GM19455 (cell line): ENCODE data around the gene TRIM44.
"Not testable (repeated sequence)": the region's sequence is repeated elsewhere in the genome, so short reads cannot be mapped to it uniquely, and the experiment has no call there.

Experiments
- ATAC-seq: cut with Tn5 transposase; IDR thresholded peaks from one replicate; pipeline ENCODE4 v1.9.1; 2021; ENCODE audit not compliant: unreplicated experiment

Gene TRIM44

DNA sequence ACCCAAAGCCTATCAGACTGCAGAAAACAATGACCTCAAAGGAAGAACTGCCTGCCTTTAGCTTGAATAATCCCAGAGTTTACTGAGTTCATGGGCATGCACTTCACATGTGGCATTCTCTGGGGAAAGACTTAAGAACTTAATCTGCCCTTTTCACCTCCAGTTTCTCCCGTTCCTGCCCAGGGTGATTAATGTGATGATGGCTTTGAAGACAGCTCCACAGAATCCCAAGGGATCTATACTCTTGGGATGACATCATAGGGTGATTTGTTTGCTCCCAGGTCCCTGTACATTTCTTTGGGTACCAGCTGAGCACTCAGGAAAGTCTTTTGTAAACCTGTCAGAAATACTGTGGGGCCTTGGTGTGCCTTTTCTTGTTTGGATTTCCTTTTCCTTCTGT is 30.3 kb upstream of the TRIM44 start:
- ATAC-seq: no peak

GRCh38 chr11:35633827-35634423 is 28.6 kb upstream of the TRIM44 start:
- ATAC-seq: no peak

- no peak for ATAC-seq
These were observed 26.6 kb upstream of the TRIM44 start for GRCh38 chr11:35635933-35636332.

- ATAC-seq: no peak
These were observed 22.9 kb upstream of the TRIM44 start for GRCh38 chr11:35639591-35640179.

- ATAC-seq: no peak
These were observed 21.2 kb upstream of the TRIM44 start for GRCh38 chr11:35641171-35641897.

GRCh38 chr11:35641964-35642363 is 20.6 kb upstream of the TRIM44 start:
- ATAC-seq: no peak

- ATAC-seq: no peak
These were observed 15.0 kb upstream of the TRIM44 start for GRCh38 chr11:35647421-35648093.

GRCh38 chr11:35650006-35650405 is 12.6 kb upstream of the TRIM44 start:
- ATAC-seq: no peak

DNA sequence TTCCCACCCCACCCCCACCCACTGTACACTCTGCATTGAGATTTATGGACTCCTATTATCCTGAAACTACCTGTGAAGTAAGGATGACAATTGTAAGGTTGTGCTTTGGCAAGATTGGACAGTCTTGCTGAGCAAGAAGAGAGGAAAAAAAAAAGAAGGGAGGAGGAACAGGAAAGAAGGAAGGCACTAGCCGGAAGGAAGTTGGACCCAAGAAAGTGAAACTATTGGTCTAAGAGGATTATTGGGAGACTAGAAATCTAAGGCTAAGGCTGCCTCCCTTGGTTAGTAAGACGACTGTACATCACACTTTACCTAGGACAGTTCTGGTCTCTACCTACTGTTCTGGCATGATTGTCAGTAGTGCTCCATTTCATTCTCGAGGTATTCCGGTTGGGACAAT is 12.1 kb upstream of the TRIM44 start:
- no peak for ATAC-seq

- ATAC-seq: no peak
These were observed 11.3 kb upstream of the TRIM44 start for GRCh38 chr11:35651263-35651662.

- ATAC-seq: not testable (repeated sequence)
These were observed 9.8 kb upstream of the TRIM44 start for GRCh38 chr11:35652786-35653185.

DNA sequence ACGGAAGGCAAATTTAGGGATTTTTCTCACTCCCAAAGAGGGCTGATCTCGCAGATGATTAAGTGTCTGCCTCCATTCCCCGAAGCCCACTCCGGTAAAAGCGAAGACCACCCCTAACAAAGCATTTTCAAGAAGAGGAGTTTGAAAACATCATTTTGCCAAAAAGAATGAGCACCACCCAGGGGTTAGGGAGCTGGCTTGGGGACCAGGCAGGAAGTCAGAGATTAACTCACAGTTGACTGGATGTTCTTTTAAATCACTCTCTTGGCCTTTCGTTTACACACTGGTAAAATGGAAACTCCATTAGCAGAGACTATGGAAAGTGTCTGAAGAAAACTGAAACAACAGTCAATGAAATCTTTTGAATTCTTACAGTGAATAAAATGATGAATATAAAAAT is 7.9 kb upstream of the TRIM44 start:
- ATAC-seq: no peak

DNA sequence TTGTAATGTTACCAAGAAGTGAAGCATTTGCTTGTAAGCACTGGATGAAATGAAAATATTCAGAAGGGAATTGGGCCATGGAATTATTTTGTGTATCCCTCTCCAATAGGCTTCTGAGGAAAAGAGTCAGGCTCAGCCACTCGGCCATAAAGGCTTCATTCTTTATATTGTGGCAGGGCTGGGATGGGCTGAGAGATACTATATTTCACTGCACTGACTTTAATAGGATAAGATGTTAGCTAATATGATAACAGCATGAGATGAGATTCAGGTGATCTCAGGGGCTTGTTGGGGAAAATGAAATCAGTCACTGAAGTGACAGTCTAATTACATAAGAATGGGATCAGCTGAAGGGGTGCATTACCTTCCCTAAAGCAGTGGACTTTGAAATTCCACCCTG is 7.3 kb upstream of the TRIM44 start:
- ATAC-seq: no peak

GRCh38 chr11:35655856-35656255 is 6.7 kb upstream of the TRIM44 start:
- no peak for ATAC-seq

DNA sequence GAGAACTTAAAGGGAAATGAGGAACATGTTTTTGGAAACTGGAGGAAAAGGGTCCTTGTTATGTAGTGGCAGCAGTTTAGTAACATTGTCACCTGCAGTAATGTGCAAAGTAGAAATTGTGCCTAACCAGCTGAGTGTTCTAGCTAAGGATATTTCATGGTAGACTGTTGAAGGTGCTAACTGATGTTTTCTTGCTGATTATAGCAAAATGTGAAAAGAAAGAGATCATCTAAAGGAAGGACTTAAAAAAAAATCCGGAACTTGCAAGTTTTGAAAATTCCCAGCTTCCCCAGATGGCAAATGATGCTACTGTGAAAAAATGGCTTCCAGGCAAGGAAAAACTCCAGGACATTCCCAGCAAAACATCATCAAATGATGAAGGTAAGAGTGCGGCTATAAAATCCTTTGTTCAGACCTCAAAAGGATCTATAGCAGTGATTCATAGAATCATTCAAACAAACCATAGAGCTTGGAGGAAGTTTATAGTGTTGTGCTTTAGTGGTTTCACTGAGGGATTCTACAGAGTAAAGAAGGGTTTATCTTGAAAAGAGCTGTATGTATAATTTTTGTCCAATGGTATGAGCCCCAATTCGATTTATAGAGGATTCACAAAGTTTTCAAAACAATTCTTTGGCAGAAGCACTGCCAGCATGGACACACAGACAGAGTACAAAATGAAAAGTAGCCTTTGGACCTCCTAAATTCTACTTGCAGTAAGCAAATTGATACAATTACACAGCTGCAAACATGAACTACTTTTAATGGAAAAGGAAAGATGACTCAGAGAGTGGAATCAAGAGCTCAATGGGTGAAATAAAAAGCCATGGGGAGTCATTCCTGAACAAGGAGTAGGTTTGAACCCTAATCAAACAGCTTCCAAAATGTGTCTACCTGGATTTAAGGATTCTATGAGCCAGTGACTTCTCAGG is 4.3 kb upstream of the TRIM44 start:
- ATAC-seq: no peak

- no peak for ATAC-seq
These were observed 1.0 kb upstream of the TRIM44 start for GRCh38 chr11:35661534-35661933.

DNA sequence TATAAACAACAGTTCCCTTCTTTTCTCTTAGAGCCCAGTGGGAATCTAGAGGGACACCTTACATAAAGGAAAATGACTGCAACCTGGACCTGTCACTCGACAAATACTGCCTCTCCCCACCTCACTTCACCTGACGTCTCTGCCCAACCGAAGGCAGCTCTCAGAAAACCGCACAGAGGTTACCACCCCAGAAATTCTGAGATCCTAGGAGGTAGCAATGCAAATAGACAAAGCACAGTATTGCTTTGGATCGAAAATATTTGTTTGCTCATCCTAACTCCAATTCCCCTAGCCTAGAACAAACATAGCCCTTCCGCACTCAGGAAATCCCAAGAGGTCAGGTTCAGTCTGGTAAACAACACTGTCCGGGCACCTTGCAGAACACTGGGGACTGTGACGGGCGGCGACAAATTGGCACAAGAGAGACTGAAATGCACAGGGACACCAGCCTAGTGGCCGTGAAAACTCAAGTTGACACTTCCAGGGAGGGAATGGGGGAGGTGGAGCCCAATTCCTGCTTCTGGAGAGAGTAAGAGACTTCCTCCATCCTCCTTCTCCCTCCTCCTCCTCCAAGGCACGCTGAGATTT is 420 bp upstream of the TRIM44 start:
- peak; percentile 52 for ATAC-seq

- no peak for ATAC-seq
These were observed 780 bp downstream of the TRIM44 start for GRCh38 chr11:35663408-35663702.

- ATAC-seq: no peak
These were observed 2.4 kb downstream of the TRIM44 start for GRCh38 chr11:35664977-35665441.

- no peak for ATAC-seq
These were observed 4.7 kb downstream of the TRIM44 start for GRCh38 chr11:35667257-35667656.

DNA sequence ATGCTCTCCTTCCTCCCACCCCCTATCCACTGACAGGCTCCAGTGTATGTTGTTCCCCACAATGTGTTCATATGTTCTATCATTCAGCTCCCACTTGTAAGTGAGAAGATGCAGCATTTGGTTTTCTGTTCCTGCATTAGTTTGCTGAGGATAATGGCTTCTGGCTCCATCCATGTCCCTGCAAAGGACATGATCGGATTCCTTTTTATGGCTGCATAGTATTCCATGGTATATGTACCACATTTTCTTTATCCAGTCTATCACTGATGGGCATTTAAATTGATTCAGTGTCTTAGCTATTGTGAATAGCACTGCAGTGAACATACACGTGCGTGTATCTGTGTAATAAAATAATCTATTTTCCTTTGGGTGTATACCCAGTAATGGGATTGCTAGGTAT is 5.8 kb downstream of the TRIM44 start:
- not testable (repeated sequence) for ATAC-seq
